NCI-H187 treated with DMSO at 0.1 percent for 48 hours (cell line): Measurements from ENCODE around the gene OR6N2.

Experiments used
- DNase-seq: peaks from one replicate; lab custom pipeline; 2025; lab: John Stamatoyannopoulos, UW

OR6N2 gene

GRCh38 chr1:158754420-158754819 is 26.6 kb downstream of the OR6N2 start, which contains the start of gene OR6K6:
TSS of gene OR6K6 (plus strand) at chr1:158754720. CDS start at chr1:158754888, 168 bp downstream.
- no peak for DNase-seq

GRCh38 chr1:158752155-158752712 is 28.8 kb downstream of the OR6N2 start:
- DNase-seq, result no peak

DNA sequence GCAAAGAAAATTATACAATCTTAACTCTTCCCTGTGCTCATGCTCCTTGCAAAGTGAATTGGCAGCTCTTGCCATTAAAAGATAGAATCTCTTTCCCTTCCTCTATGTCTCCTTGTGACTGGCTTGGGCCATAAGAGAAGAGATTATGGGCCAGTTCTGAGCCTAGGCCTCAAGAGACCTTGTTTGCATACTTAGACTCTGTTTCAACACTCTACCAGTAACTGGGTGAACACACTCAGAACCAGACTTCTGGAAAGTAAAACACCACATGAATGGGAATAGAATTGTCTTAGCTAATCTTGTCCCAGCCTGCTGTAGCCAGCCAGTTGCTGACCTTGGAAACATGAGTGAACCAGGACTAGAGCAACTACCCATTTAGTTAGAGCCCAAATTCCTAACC is 45.2 kb downstream of the OR6N2 start:
- DNase-seq, result no peak

DNA sequence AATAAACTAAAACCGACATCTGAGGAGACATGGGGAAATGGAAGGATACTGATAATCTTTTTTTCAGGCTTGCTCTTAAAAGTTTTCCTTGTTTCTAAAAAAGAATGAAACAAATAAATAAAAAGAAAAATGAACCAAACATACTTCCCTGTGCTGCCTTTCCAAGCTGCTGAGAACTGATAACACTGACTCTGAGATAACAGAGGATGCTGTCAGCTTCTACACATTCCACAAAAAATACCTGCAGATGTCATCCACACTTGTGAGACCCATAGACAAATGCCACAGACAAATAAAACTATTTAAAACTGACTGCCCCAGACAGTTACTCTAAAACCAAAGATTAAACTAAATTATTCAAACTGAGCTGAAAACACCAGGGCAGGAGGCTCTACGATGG is 48.5 kb downstream of the OR6N2 start:
- no peak for DNase-seq

GRCh38 chr1:158731707-158732106 is 49.3 kb downstream of the OR6N2 start:
- DNase-seq, result no peak

- no peak for DNase-seq
Measured at GRCh38 chr1:158730453-158730852, 50.6 kb downstream of the OR6N2 start.

DNA sequence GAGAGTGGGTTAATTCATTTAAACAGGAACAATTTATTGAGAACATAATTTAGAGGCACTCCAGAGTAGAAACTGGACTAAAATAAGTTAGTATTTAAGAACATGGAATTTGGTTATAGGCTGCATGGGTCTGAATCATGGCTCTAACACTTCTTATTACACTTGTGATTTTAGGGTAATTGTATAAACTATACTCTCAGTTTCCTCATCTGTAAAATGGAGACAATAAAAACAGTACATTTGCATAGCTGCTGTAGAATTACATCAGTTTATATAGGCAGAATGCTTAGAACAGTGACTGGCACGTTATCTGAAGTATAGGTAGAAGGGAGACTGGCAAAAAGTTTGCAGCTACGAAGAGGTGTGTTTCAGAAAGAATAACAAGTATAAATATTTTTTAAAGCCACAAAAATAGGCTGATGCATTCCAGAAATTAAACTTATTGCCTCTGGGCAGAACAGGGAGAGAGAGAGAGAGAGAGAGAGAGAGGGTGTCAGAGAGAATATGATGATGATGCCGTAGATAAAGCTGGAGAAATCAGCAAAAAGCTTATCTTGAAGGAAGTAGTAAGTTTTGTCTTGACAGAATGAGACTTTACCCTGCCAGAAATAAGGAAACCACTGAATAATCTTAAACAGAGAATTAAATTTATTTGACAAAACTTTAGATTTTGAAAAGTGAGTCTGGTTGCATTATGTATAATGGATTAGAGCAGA is 52.3 kb downstream of the OR6N2 start:
- DNase-seq, result no peak

GRCh38 chr1:158724442-158724841 is 56.6 kb downstream of the OR6N2 start:
- no peak for DNase-seq
